ENCODE measurements around the gene CBFA2T3.

Gene CBFA2T3

DNA sequence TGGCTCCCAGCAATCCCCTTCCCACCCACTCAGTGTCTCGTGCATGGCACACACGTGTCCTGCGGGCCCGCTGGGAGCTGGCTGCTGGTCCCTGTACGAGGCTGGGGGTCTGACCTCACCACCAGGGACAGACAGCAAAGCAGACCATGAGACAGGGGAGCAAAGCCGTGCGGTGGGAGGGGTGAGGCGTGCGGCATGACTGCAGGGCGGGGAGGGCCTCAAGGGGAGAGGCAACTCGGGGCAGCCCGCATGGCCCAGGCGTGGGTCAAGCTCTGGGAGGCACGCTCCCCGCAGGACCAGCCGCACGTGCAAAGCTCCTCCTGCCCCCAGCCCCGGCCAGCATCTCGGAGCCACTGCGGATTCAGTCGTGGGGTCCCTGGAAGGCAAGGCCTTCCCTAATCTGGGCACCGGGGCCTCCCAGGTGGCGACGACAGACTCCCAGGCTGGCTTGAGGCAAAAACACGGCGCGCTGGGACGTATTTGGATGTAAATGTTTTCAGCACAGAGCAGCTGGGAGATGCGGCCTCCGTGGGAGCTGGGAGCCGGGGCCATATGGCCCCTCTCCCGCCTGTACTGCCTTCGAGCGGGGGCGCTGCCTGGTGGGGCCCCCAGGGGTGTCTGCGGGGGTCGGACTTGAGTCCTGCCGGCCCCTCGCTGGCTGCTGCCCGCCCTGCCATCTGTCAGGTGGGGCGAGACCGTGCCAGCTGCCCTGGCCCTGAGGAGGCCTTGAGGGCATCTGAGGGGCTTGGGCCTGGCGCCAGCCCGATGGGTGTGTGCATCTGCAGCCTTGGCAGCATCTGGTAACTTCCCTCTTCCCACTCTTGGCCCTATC, 12.2 kb upstream of the CBFA2T3 start:
- no peaks in the 10 kb centered on the region for H3K4me1 ChIP-seq (ENCODE audit: control insufficient read depth, insufficient read depth, low read length)
- no peak overlapping the region for H3K9ac ChIP-seq (ENCODE audit: low read length)
- no peaks in the 10 kb centered on the region for H3K36me3 ChIP-seq (ENCODE audit: control insufficient read depth, insufficient read depth, low read length)
- no peak overlapping the region for H3K4me3 ChIP-seq (ENCODE audit: low read length)
- peaks cover 4% of the 10 kb centered on the region for H3K27me3 ChIP-seq (ENCODE audit: control insufficient read depth, insufficient read depth, low read length)
- H3K27ac ChIP-seq (ENCODE audit: low read depth, low read length): no peak overlapping the region

DNA sequence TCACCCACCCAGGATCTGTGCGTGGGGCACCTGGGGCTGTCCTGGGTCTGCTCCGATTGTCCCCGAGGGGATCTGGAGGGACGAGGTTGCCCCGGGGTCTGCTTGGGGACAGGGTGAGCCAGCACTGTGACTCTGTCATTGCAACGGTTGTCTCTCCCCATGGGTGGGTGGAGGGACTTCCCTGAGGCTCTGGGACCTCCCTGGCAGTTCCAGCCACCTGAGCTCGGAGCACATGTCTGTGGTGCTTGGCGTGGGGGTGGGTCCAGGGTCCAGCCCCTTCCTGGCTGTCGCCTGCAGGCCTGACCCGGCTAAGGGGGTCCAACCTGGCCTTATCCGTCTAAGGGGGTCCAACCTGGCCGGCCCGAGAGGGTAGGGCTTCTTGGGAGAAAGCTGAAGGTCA, 8.5 kb upstream of the CBFA2T3 start:
- Histone ChIP-seq H3K36me3 (ENCODE audit: control insufficient read depth, insufficient read depth, low read length) (no peaks in the 10 kb centered on the region), H3K27ac (ENCODE audit: low read depth, low read length) (no peak overlapping the region), H3K9ac (ENCODE audit: low read length) (no peak overlapping the region), H3K4me1 (ENCODE audit: control insufficient read depth, insufficient read depth, low read length) (no peaks in the 10 kb centered on the region), H3K4me3 (ENCODE audit: low read length) (no peak overlapping the region), H3K27me3 (ENCODE audit: control insufficient read depth, insufficient read depth, low read length) (peaks cover 4% of the 10 kb centered on the region)

DNA sequence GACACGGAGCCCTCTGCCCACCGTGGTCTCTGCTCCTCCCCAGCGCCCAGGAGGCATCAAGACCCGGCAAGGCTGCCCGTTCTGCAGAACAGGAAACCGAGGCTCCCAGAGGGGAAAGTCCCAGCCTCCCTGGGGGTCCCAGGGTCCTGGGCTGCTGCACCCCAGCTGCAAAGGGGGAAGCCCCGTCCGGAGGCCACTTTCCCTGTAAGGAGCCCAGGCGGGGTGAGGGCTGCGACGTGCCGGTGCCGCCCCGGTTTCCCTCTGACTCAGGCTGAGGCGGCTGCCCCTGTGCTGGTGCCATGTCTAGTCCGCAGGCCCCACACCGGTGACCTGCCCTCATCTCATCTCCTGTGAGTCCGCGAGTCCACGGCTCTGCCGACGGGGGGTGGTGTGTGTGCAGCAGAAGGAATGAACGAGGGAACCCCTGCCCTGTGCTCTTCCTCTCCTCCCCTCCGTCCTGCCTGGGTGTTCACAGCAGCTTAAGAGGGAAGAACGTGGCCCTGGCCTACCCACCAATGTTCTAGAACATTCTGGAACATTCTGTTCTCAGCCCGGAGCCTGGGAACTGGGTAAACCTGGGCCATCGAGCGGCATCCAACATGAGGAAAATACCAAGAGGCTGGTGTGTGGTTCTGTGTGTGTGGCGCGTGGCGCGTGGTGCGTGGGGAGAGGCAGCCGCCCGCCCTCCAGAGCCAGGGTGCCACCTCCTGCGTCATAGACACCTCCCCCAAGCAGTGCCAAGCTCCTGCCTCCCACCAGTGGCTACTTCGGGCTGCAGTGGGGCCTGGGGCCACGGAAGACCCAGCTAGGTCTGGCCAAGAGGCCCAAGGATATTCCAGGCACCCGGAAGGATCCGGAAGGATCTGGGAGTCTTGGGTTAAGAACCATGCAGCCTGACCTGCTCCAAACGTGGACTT, 7.0 kb upstream of the CBFA2T3 start:
- Histone ChIP-seq H3K36me3 (ENCODE audit: control insufficient read depth, insufficient read depth, low read length) (no peaks in the 10 kb centered on the region), H3K9ac (ENCODE audit: low read length) (no peak overlapping the region), H3K4me1 (ENCODE audit: control insufficient read depth, insufficient read depth, low read length) (no peaks in the 10 kb centered on the region), H3K27ac (ENCODE audit: low read depth, low read length) (no peak overlapping the region), H3K4me3 (ENCODE audit: low read length) (no peak overlapping the region), H3K27me3 (ENCODE audit: control insufficient read depth, insufficient read depth, low read length) (peaks cover 4% of the 10 kb centered on the region)

DNA sequence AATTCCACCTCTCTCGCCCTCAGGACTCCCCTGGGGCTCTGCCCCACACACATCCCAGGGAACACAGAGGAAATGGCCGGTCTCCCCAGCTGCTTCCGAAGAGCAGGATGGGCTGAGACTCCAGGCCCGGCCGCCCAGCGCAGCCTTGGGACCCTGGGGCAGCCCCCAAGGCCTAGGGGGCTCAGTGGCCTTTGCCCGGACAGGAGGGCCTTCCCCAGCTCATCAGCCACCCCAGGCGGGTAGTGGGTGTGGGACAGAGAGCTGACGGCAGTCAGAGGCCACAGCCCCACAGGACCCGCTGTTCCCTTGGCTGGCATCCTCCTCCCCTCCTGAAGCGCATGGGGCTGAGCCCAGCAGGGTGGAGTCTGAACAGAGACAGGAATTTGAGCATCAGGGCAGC, 6.2 kb upstream of the CBFA2T3 start:
- Histone ChIP-seq H3K4me3 (ENCODE audit: low read length) (no peak overlapping the region), H3K4me1 (ENCODE audit: control insufficient read depth, insufficient read depth, low read length) (no peaks in the 10 kb centered on the region), H3K36me3 (ENCODE audit: control insufficient read depth, insufficient read depth, low read length) (no peaks in the 10 kb centered on the region), H3K9ac (ENCODE audit: low read length) (no peak overlapping the region), H3K27ac (ENCODE audit: low read depth, low read length) (no peak overlapping the region), H3K27me3 (ENCODE audit: control insufficient read depth, insufficient read depth, low read length) (peaks cover 4% of the 10 kb centered on the region)

DNA sequence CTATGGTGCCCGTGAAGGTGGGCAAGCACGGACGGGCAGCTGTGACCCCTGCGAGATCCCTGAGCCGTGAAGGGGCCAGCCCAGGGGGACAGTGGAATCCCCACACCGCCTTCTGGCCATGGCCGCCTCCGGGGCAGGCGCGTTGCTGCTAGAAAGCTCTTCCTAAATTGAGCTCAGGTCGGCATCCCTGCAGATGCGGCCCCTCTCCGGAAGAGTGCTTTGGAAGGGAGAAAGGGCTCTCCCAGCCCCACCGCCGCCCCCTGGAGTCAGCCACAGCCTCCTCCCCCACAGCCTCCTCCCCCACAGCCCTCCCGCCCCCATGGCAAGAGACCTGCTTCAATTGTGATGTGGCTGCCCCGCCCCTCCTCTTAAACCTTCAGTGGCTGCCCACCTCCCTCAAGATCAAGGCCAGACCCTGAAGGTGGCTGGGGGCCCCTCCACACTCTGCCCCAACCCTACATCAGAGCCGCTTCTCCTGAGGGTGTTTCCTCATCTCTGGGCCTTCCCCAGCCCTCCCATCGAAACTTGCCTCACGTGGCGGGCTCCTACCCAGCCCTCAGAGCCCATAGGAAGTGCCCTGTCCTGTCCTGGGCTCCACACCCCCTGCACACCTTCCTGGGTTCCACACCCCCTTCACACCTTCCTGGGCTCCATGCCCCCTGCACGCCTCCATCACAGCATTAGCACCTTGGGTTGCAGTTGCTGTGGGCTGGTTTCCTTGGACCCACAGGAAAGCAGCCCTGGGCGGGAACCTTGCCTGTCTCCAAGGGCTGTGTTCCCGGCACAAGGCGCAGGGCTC, 5.5 kb upstream of the CBFA2T3 start:
- Histone ChIP-seq H3K27me3 (ENCODE audit: control insufficient read depth, insufficient read depth, low read length) (peaks cover 4% of the 10 kb centered on the region), H3K36me3 (ENCODE audit: control insufficient read depth, insufficient read depth, low read length) (no peaks in the 10 kb centered on the region), H3K27ac (ENCODE audit: low read depth, low read length) (no peak overlapping the region), H3K4me1 (ENCODE audit: control insufficient read depth, insufficient read depth, low read length) (no peaks in the 10 kb centered on the region), H3K4me3 (ENCODE audit: low read length) (no peak overlapping the region), H3K9ac (ENCODE audit: low read length) (no peak overlapping the region)

DNA sequence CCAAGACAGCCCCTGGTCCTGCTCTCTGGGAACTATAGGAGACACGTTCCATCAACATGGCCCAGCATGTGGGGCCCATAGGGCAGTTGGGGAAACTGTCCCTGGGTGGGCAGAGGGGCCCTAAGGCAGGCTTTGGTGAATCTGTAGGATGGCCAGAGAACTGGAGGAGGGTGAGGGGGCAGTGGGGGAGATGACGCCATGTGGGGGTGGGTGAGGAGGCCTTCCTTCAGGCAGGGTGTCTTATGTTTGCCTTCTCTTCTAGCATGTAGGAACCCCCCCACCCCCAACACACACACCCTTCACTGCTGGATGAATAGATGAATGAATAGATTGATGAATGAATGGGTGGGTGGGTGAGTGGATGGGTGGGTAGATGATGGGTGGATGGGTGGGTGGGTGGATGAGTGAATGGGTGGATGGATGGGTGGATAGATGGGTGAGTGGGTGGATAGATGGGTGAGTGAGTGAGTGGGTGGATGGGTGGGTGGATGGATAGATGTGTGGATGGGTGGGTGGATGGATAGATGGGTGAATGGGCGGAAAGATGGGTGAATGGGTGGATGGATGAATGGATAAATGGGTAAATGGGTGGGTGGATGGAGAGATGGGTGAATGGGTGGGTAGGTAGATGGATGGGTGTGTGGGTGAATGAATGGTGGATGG, 2.5 kb upstream of the CBFA2T3 start:
- Histone ChIP-seq H3K27ac (ENCODE audit: low read depth, low read length) (no peak overlapping the region), H3K27me3 (ENCODE audit: control insufficient read depth, insufficient read depth, low read length) (peaks cover 4% of the 10 kb centered on the region), H3K4me1 (ENCODE audit: control insufficient read depth, insufficient read depth, low read length) (no peaks in the 10 kb centered on the region), H3K36me3 (ENCODE audit: control insufficient read depth, insufficient read depth, low read length) (no peaks in the 10 kb centered on the region), H3K4me3 (ENCODE audit: low read length) (no peak overlapping the region), H3K9ac (ENCODE audit: low read length) (no peak overlapping the region)

DNA sequence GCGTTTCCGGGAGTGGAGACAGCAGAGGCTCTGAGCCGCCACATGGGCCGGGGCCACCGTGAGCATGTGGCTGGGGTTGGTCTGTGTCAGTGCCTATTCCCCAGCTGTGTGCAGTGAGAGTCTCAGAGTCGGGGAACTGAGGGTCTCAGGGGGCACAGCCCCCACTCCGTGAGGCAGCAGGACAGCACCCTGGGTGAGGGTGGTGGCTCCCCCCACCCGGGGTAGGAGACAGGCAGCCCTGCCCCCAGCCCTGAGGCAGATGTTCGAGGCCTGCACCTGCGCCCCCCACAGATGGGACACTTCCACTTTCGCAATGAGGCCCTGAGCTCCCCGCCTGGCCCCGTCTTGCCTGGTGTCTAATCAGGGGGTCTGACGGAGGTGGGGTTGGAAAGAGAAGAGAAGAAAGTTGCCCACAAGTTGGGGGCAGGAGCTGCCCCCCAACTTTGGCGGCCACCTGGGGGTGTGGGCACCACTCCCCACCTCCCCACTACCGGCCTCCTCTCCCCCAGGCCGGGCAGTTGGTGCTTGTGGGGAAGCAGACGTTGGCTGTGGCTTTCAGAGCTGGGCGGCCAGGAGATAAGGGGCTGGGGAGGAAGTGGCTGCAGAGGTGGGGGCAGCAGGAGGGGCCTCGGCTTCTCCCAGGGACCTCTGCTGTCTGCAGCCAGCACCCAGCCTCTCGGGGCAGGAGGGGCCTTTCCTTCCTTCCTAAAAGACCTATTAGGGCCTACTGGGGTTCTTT, 1.8 kb upstream of the CBFA2T3 start:
- Histone ChIP-seq H3K4me1 (ENCODE audit: control insufficient read depth, insufficient read depth, low read length) (no peaks in the 10 kb centered on the region), H3K4me3 (ENCODE audit: low read length) (no peak overlapping the region), H3K27ac (ENCODE audit: low read depth, low read length) (no peak overlapping the region), H3K27me3 (ENCODE audit: control insufficient read depth, insufficient read depth, low read length) (peaks cover 4% of the 10 kb centered on the region), H3K36me3 (ENCODE audit: control insufficient read depth, insufficient read depth, low read length) (no peaks in the 10 kb centered on the region), H3K9ac (ENCODE audit: low read length) (no peak overlapping the region)

DNA sequence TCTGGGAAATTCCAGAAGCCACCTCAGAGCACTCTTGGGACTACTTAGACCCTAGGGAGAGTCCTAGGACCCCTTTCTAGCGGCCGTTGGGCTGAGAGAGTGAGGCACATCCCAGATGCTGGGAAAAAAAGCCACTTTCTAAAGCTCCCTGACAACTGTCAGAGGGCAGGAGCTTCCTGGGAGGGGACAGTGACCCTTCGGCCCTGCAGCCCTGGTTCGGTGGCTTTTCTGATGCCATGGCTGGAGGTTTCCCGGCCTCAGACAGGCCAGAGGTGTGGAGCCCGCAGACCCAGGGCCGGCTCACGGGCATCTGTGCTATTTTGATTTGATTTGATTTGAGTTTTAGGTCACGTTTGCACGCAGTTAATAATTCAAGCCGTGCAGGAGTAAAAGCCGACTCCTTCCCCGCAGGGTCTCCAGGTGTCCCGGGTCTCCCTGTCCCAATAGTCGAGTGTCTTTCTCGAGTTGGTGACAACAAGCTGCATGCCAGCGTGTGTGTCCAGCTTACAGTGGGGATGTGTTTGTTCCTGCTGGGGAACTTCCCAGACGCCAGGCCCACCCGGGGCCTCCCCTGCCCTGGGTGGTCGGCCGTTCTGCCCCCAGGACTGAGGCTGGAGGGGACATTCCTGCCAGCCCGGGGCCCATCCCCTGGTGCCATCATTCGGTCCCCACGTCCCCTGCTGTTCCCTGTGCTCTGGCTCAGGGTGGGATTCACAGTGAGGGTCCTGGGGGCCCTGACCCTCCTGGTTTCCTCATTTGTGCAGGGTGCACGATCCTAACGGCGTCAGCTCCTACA, 1.0 kb upstream of the CBFA2T3 start:
- Histone ChIP-seq H3K4me3 (ENCODE audit: low read length) (no peak overlapping the region), H3K36me3 (ENCODE audit: control insufficient read depth, insufficient read depth, low read length) (no peaks in the 10 kb centered on the region), H3K27me3 (ENCODE audit: control insufficient read depth, insufficient read depth, low read length) (peaks cover 4% of the 10 kb centered on the region), H3K4me1 (ENCODE audit: control insufficient read depth, insufficient read depth, low read length) (no peaks in the 10 kb centered on the region), H3K9ac (ENCODE audit: low read length) (no peak overlapping the region), H3K27ac (ENCODE audit: low read depth, low read length) (no peak overlapping the region)

DNA sequence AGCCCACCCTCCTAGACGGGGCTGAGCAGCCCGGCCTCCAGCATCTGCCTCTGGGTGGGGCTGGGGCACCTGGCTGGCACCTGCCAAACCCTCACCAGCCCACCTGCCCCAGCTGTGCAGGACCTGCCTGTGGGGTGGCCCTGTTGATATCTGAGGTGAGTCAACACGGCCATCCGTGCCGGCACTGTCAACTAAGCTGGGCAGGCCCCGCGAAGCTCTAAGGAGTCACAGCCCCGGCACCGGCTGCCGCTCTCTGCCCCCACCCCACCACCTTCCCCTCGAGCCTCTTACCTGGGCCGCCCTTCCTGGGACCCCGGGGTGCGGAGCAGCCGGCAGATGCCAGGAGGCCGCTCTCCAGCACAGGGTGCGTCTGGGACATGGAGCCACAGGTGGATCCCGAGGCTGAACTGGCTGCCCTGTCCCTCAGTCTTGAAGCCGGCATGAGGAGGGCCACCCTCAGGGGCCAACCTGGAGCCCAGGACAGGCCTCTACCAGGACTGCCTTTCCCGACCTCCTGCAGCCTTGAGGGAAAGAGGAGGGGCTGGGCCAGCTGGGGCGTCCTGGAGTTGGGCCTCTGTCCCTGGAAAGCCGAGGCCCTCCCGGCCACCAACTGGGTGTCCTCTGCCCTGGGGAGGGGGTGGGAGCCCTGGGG, 515 bp downstream of the CBFA2T3 start:
- H3K4me1 ChIP-seq (ENCODE audit: control insufficient read depth, insufficient read depth, low read length): no peaks in the 10 kb centered on the region
- H3K9ac ChIP-seq (ENCODE audit: low read length): no peak overlapping the region
- peak overlapping the region; percentile 51 for H3K4me3 ChIP-seq (ENCODE audit: low read length)
- no peaks in the 10 kb centered on the region for H3K36me3 ChIP-seq (ENCODE audit: control insufficient read depth, insufficient read depth, low read length)
- peaks cover 7% of the 10 kb centered on the region for H3K27me3 ChIP-seq (ENCODE audit: control insufficient read depth, insufficient read depth, low read length)
- H3K27ac ChIP-seq (ENCODE audit: low read depth, low read length): no peak overlapping the region

DNA sequence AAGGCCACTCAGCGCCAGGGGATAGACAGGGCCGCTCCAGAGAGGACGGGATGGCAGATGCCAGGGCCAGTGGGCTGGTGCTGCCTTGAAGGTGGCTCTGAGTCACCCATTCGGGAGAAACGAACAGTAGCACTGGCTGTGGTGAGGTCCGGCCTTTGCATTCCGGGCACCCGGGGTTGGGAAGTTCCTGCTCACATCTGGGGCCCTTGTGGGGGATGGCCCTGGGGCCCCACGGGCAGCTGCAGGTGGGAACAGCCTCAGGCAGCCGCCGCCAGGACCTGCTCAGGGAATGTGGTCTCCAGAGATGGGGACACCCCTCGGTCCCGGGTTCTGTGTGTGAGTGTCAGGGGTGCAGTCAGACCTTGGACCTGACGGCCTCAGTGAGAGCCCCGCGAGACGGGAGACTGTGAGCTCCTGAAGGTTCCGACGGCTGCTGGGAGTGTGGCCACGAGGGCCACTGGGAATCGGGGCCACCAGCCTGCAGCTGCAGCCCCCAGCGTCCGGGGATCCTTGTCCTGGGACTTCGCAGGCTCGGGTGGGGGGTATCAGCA, 1.4 kb downstream of the CBFA2T3 start:
- no peaks in the 10 kb centered on the region for H3K4me1 ChIP-seq (ENCODE audit: control insufficient read depth, insufficient read depth, low read length)
- H3K36me3 ChIP-seq (ENCODE audit: control insufficient read depth, insufficient read depth, low read length): no peaks in the 10 kb centered on the region
- peaks cover 7% of the 10 kb centered on the region for H3K27me3 ChIP-seq (ENCODE audit: control insufficient read depth, insufficient read depth, low read length)
- H3K4me3 ChIP-seq (ENCODE audit: low read length): no peak overlapping the region
- no peak overlapping the region for H3K27ac ChIP-seq (ENCODE audit: low read depth, low read length)
- H3K9ac ChIP-seq (ENCODE audit: low read length): no peak overlapping the region

Data from rectal smooth muscle tissue (tissue), 1 donor.